ENCODE measurements around the gene DPY19L3.
"Not testable (repeated sequence)": the region's sequence is repeated elsewhere in the genome, so short reads cannot be mapped to it uniquely, and the experiment has no call there.

Gene DPY19L3

DNA sequence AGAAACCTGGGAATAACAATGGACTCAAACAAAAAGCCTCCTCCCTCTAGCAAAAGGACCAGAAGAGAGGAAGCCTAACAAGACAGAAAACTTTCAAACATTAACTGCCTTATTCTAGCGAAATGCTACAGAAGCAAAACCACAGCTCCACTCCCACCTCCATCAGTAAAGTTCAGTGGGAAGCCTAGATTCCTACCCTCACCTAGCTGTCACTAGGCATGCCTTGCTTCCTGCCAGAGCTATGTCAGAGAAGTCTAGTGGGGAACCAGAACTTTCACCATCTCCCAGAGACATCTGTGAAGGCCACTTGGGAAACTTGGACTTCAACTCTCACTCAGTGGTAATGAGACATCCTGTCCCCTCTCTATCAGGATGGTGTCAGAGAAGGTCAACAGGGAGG, 37.1 kb downstream of the DPY19L3 start:
- no peak for DNase-seq (ENCODE audit: low spot score)

DNA sequence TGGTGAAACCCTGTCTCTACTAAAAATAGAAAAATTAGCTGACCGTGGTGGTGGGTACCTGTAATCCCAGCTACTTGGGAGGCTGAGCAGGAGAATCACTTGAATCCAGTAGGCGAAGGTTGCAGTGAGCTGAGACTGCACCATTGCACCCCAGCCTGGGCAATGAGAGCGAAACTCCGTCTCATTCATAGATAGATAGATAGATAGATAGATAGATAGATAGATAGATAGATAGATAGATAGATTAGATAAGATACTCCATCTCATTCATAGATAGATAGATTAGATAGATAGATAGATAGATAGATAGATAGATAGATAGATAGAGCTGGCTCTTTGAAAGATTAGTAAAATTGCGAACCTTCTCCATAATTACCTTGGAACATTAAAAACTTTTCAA, 42.0 kb downstream of the DPY19L3 start:
- not testable (repeated sequence) for DNase-seq (ENCODE audit: low spot score)

DNA sequence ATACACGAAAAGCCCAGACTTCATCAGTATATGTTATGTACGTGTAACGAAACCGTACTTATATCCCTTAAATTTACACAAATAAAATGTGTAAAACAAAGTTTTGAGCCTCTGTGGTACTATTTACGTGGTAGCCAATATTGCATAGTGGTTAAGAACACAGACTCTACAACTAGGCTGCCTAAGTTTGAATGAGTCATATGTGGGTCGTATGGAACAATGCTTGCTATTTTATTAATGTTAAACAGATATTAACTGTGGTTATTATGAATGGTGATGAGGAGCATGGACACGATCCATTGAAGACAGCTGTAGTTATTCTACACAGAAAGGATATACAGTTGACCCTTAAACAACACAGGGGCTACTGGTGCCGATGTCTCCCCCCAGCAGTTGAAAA, 42.5 kb downstream of the DPY19L3 start:
- no peak for DNase-seq (ENCODE audit: low spot score)

DNA sequence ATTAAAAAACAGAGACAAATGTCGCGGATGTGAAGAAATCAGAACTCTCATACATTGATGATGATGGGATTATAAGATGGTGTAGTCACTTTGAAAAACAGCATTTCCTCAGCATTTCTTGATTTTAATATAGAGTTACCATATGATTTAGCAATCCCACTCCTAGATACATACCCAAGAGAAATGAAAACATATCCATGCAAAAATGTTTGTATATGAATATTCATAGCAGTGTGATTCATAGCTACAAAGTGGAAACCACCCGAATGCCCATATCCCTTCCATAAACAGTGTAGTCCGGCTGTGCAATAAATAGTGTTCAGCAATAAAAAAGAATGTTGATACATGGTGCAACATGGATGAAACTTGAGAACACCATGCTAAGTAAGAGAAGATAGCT, 44.6 kb downstream of the DPY19L3 start:
- no peak for DNase-seq (ENCODE audit: low spot score)

DNA sequence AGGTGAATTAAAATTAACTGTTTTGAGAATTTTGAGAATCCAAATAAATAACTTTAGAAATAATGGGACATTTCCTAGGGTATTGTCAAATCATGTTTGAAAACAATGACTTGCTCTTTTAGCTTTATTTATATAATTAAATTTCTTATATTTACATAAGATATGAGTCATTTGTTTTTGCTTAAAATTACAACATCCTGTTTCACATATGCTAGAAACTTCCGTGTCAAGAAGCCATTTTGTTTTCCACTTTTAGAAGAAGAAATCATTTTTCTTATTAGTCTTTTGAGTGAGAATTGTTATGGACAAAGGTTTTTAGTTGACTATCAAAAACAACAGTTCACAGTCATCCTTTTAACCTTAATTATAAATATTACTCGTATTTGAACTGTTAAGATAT, 48.2 kb downstream of the DPY19L3 start:
- DNase-seq (ENCODE audit: low spot score): no peak

DNA sequence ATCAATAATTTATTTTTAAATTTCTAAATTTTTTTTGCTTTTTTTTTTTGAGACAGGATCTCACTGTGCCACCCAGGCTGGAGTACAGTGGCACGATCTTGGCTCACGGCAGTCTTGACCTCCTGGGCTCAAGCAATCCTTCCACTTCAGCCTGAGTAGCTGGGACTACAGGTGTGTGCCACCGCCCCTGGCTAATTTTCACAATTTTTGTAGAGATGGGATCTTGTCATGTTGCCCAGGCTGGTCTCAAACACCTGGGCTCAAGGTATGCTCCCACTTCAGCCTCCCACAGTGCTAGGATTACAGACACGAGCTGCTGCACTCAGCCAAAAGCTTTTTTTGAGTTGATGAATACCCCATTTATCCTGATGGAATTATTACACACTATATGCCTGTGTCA, 50.8 kb downstream of the DPY19L3 start:
- no peak for DNase-seq (ENCODE audit: low spot score)

DNA sequence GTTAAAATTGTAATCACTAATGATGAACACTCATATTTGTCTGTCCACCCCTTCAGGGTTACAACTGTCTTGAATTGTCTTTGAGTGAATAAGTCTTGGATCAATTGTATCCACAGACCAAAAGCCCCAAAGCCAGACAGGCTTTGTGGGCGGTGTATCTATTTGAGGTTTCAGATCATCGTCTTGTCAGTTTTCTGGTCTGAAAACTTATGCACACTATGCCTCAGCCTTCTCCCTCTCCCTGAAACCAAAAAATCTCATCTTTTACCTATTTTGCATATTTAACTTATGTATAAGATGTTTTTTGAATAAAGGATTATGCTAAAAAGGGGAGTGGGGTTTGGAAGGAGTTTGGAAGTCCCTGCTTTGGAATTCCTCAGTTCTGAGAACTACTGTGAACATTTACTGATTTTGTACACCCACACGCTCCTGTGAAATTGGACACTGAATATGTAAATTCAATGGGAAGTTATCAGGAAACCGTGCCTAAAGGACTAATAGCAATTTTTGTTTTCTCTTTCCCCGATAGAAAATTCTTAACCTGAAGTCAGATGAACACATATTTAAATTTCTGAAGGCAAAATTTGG, 52.1 kb downstream of the DPY19L3 start:
- DNase-seq (ENCODE audit: low spot score): no peak

DNA sequence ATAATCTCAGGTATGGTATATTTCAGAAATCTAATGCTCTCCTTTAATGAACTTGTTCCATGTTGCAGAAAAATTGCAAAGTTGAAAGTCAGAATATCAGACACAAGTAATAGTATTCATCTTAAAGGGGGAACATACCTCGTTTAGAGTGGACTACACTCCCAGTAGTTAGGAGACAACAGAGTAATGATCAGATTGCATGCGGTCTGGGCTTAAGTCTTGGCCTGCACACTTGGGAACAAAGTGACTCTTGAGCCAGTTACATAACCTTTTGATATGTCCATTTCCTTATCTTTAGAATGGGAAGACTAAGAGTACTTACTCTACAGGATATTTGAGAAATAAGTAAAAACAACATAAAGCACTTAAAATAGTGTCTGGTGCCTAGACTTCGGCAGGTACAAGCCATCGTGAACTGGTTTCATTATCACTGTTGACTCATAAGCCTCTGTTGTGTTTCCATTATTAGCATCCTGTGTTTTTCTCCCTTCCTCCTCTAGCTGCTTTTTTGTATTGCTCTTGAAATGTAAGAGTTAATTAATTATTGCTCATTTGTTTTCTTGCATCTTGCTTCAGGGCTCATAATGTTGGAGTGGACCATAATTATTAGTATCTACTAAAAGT, 53.0 kb downstream of the DPY19L3 start:
- DNase-seq (ENCODE audit: low spot score): no peak

DNA sequence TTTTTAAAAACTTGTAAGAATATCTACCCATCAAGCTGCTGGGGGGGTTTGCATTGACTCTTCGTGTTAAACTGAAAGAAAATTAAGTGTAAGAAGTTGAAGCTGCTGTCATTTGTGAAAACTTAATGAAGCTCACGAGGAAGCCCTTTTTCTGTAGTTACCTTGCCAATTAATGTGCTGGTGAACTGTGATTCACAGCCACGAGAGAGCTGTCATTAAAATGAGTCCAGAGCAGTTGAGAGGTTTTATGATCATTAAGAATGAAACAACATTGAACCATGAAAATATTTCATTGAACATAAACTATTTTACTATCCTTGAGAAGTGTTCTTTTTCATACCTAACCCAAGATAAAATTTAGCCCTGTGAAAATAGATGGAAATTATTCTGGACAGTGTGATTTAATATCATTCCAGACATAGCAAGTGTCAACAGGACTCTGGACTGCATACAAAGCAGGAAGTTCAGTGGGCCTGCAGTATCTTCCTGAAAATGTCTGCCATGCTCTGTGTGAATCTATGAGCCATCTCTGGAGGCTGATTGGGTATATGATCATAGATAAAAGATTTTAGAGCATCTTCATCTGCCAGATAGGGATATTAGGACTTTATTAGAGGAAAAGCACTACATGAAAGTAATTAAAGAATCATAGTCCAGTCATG, 53.8 kb downstream of the DPY19L3 start:
- no peak for DNase-seq (ENCODE audit: low spot score)

DNA sequence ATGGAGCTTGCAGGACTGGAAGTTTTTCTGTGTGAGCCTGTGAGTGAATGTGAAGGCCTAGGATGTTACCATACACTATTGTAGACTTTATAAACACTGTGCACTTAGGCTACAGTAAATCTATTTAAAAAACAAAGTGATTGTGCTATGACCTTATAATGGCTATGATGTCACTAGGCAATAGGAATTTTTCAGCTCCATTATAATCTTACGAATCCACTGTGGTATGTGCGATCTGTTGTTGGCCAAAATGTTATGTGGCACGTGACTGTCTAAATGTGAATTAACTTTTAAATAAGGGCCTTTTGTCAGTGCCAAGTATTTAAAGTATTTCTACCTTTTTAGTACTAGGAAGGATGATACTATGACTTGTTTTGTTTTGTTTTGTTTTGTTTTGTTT, 54.9 kb downstream of the DPY19L3 start:
- DNase-seq (ENCODE audit: low spot score): no peak

DNA sequence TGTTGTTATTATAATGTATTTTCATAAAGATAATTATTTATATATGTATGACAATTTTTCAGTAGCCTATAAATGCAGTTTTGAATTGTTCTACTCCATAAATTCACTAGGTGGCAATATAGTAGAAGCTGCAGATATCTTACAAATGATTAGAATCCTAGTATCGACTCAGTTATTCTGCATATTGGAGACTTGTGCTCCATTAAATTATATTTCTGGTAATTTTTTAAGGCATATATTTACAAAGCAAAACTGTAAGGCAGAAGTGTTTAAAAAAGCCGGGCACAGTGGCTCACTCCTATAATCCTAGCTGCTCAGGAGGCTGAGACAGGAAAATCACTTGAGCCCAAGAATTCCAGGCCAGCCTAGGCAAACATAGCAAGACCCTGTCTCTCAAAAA, 58.7 kb downstream of the DPY19L3 start:
- no peak for DNase-seq (ENCODE audit: low spot score)

DNA sequence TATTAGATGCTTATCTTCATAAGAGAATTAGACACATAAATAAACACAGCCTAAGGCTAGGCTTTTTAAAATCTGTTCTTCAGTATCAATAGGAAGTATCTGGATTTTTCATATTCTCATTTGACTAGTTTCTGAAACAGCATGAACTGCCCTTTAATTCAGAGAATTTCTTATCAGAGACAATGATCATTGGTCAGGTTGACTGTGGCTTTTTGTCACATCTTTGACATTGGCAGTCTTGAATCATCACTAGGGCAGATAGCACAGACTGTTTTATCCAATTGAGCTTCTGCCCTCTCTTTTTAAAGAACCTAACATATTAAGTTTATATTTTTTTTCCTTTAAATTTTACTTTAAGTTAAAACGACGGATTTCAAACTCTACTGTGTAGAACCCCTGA, 59.6 kb downstream of the DPY19L3 start:
- no peak for DNase-seq (ENCODE audit: low spot score)

DNA sequence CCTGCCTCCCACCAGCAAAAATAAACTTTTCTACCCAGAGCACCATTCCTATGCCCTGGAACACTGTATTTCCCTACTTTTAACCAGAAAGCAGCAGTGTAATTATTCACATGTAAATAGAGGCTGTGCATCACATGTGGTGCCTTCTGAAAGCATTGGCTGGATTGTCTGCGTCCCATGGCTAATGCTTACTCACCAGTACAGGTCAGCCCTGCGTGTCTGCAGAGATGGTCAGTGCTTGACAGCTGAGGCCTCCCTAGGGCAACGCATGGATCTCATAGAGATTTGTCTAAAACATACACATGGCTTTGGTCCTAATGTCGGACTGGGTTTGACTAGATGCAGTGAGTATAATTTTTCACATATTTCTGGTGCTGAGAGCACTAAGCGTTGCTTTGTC, 64.2 kb downstream of the DPY19L3 start:
- no peak for DNase-seq (ENCODE audit: low spot score)

DNA sequence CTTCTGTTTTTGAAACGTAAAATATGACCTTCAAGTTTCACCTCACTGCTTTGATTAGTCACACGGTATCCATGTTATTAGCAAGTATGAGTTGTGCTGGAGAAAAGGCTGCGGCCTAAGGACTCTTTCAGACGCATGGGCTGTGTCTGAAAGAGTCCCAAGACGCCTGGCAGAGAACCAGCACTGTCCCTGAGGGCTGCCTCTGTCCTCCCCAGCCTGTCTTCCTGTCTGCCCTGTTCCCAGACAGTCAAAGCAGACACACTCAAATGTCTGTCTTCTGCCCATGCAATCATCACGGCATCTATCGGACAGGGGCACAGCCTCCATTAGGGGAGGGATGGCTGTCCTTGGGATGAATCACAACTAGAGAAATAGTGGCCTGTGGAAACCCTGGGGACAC, 65.5 kb downstream of the DPY19L3 start:
- no peak for DNase-seq (ENCODE audit: low spot score)

DNA sequence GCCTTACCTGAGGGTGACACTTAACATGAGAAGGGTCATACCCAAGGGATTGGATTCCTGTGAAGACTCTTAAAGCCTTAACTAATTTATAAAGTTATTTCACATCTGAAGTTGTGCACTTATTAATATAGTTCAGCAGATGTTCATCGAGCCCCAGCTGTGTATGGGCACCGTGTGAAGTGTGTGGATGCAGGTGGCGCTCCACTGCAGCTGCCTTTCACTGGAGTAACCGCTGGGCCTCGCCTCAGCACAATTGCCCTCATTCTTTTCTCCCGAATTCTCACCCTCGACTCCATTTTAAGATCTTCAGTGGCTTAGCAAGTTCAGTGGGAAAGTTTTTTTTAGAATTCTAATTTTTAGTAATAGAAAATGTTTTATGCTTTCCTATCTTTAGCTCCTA, 66.2 kb downstream of the DPY19L3 start:
- DNase-seq (ENCODE audit: low spot score): no peak

DNA sequence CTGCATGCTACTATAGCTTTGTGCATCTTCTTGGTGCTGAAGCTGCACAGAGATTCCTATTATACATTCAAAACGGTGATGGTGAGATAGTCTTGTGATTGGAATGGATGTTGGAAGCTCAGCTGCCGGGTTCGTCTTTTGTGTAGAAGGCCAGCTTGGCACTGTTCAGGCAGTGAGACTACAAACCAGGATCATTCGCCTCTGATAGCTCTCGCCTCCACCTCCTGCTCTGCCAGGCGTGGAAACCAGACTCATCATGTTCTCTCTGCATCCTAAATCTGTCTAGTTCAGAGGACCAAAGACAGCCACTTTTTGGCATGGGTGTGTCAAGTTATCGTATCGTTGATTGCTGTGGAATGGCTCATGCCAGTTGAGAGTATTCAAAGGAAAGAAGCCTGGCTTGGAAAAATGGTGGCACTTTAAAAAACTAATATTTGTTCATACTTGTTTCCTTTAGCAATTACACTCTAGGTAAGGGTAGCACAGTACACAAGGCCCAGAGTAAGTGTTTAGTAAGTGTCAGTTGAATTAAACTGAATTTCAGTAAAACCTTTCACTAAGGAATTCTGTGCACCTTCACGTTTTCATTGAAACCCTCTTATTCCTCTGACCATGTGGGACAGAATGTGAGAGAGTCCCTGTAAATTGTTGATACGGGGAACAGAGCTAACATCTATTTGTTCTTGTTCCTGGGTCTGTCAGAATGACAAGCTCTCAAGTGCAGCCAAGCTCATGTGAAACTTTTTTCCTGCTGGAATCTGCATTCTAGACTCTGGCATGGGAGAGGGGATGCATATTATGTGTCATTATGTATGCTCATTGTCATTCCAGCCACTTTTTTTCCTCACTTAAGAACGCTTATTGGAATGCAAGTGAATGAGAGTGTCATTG, 69.8 kb downstream of the DPY19L3 start:
- peak; percentile 35 for DNase-seq (ENCODE audit: low spot score)

DNA sequence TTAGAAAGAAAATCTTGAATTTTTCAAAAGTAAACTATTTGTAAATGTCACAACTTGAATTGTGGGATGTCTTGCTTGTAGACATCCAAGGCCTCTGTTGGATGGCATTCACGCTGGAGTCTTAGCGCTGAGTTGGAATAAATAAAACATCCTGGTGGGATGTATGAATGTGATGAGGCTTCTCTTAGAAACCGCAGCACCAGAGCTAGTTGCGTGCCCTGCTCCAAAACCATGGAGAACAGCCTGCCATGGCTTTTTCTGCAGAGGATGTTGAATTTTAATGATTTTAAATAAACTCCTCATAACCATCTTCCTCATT, 70.4 kb downstream of the DPY19L3 start:
- no peak for DNase-seq (ENCODE audit: low spot score)

DNA sequence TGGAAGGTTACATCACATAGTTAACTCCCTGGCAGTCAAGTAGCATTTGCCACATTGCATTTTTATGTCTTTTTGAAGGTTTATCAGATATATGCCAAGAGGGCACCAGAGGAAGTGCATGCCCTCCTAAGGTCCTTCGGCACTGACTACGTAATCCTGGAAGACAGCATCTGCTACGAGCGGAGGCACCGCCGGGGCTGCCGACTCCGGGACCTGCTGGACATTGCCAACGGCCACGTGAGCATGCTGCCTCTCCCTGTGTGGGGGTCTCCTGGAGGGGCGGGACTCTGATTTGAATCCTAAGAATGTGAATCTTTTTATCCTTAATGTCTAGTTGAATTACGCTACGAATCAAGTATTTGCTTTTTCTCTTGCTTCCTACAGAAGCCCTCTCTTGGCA, 74.8 kb downstream of the DPY19L3 start:
- DNase-seq (ENCODE audit: low spot score): no peak

DNA sequence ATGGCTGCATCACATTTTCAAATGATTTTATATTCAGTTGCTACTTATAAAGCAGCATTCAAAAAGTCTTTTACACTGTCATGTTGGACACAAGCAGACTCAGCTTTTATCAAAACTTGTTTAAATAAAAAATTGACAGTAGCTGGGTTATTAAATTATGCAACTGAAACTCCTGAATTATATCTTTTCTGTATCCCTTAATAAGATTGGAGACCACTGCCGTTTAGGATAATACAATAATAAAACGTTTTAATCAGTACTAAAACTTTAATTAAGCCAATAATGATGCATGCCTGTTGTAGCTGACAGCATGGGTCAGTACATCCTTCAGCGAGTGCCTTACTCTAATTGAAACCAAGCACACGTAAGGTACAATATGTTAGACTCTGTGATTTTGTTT, 78.0 kb downstream of the DPY19L3 start:
- no peak for DNase-seq (ENCODE audit: low spot score)

DNA sequence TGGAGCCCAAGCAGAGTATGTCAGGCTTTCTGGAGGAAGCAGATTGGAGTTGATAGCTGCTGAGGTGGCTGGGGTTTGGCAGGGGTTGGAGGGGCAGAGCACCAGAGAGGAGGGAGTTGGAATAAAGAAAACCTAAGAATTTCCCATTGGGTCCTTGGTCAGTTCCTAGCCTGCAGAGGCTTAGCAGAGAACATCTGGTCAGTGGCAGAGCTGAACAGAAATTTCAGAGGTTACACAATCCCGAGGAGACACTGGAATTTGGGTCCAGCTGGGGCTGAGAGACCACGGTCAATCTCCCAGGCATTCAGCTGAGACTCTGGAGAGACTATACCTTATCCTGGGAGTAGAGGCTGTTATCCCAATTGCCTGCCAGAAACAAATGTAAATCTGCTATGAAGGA, 84.4 kb downstream of the DPY19L3 start:
- no peak for DNase-seq (ENCODE audit: low spot score)

DNA sequence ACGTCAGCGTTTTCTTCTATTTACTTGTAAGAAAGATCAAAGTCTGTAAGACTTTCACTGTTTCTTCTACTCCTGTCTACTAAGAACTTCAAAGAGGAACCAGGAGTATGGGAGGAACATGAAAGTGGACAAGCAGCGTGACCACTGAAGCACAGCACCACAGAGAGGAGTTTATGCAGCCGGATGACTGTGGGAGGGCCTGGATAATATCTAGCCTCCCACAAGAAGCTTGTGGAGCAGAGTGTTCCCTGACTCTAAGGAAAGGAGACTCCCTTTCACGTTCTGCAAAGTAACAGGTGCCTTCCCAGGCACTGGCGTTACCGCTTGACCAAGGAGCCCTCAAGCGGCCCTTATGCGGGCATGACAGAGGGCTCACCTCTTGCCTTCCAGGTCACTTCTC, 91.8 kb downstream of the DPY19L3 start:
- no peak for DNase-seq (ENCODE audit: low spot score)

DNA sequence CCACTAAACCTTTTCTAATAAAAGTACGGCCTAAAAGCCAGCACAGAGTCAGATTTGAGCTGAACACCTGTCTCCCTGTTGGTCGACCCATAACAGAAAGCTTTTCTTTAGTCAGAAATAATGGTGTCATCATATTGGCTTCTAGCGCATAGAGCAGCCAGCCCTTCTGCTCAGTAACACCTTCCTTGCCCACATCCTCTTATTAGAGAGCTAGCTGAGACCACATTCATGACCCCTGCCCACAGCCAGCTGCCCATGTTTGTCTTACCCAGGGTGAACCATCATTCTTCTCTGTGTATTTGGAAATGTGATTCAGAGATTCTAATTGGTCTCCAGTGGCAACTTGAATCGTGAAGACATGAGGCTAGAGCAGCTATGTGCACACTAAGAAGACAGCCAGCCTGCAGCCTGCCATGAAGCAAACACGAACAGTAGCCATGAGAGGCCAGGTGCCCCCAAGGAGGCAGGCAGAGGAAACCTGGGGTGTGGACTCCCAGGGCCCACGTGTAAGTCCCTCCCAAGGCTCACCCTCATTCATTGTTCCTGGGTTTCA, 93.2 kb downstream of the DPY19L3 start:
- no peak for DNase-seq (ENCODE audit: low spot score)

DNA sequence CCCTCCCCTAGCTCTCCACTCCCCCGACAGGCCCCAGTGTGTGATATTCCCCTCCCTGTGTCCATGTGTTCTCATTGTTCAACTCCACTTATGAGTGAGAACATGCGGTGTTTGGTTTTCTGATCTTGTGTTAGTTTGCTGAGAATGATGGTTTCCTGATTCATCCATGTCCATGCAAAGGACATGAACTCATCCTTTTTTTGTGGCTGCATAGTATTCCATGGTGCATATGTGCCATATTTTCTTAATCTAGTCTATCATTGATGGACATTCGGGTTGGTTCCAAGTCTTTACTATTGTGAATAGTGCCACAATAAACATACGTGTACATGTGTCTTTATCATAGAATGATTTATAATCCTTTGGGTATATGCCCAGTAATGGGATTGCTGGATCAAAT, 106.9 kb downstream of the DPY19L3 start:
- not testable (repeated sequence) for DNase-seq (ENCODE audit: low spot score)

Data from Ammon's horn (tissue), 1 donor.